Globus pallidus (tissue), 1 donor: Measurements from ENCODE around the gene RNF115.

Source experiments
- DNase-seq: peaks from one replicate; pipeline ENCODE4 v3.0.0-alpha.2; 2015; ENCODE audit warnings: low spot score

Gene RNF115

DNA sequence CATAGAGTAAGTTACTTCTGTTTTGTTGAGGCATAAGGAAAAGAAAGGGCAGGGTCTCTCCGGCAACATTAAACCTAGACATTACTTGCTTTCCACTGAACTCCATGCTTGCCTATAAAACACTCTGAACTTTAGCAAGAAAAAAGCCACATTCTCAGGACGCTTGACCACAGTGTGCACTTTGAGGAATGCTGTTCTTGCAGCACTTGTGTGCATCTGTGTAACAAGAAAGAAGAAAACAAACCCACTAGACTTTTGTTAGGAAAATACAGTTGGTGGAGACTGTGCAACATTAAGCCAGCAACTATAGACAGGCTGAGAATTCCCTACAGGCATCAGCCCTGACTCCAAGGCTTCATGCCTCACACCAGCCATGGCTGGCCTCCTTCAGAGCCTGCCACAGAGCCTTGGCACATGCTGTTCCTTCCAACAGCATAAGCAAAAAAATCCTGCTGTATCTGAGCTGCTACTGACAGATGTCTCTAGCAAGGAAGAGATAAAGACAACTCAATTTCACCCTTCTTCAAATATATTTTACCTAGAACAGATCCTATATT, 122.5 kb downstream of the RNF115 start:
- no peak for DNase-seq

DNA sequence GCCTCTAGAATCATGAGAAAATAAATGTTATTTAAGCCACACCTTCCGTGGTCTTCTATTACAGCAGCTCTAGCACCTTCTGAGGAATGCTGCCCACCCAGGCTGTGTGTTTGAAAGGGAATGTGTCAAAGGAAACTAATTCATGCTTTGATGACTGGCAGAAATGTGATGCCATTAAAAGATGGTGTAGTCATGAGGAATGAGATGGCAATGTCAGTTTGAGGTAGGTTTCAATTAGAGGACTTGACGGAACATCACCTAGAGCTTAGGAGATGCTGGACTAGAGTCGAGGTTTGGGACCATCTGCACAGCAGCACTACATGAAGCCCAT, 127.3 kb downstream of the RNF115 start:
- no peak for DNase-seq

DNA sequence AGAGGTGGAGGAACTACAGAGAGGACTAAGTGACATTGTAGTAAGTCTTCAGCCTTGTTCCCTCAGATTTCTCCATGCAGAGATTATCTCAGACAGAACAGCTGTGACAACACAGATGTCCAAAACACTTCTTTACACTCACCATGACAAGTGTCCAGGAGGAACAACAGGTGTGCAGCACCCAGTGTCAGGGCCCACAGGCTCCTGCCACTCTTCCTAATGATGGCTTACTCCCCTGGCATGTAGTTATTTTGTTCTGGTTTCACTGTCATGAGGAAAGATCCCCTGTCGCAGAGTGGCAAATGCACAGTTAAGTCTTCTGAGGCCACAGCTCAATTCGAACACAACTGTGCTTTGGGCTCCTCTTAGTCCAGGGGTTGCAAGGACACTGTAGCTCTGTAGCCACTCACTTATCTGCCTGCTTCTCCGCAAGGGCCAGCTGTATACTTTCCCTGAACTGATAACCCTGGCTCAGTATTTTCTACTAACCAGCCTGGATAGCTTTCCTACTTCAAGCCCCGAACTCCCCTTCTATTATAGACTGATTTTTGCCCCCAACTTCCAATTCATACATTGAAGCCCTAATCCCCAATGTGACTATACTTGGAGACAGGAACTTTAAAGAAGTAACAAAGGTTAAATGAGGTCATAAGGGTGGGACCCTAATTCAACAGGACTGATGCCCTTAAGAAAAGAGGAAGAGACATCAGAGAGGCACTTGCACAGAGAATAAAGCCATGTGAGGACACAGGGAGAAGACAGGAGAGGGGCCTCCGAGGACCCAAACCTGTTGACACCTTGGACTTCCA, 127.9 kb downstream of the RNF115 start:
- no peak for DNase-seq

- no peak for DNase-seq
These were observed 131.0 kb downstream of the RNF115 start for GRCh38 chr1:145692785-145693443.

- no peak for DNase-seq
These were observed 133.0 kb downstream of the RNF115 start for GRCh38 chr1:145690587-145691558.

- DNase-seq, result no peak
These were observed 134.0 kb downstream of the RNF115 start for GRCh38 chr1:145689922-145690321.

GRCh38 chr1:145688924-145689323, 135.0 kb downstream of the RNF115 start:
- no peak for DNase-seq
